Activated gamma-delta T cell treated with anti-CD3 and anti-CD28 coated beads, Interleukin-2, amount 50 U/mL, for 16 hours (primary cell): ENCODE results near the gene ABCC3.

Source experiments
- DNase-seq: peaks from one replicate; pipeline ENCODE4 v3.0.0-alpha.2; 2020; ENCODE audit warnings: low read depth

ABCC3 gene

DNA sequence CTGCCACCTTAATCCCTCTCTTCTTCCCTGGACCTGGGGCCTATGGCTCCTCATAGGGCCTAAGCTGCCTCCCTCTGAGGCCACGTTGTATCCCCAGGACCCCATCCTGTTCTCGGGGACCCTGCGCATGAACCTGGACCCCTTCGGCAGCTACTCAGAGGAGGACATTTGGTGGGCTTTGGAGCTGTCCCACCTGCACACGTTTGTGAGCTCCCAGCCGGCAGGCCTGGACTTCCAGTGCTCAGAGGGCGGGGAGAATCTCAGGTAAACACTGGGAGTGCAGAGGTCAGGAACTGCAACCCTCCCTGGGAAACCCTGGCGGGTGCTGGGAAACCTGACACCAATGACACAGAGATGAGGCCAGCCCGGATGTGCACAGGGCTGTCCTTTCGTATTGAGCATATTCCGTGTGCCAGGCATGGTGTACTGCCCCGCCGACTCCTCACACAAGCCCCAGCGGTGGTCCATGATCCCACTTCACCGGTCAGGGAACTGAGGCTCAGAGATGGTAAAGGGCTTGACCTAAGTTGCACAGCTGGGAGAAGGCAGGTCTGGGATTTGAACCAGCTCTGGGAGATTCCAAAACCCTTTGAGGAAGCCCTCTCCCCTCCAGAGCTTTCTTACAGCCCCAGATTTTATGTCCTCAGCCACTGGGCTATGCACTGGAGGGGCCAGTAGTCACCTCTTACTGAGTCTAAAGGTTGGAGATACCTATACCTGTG, 50.1 kb downstream of the ABCC3 start:
- no peak for DNase-seq

DNA sequence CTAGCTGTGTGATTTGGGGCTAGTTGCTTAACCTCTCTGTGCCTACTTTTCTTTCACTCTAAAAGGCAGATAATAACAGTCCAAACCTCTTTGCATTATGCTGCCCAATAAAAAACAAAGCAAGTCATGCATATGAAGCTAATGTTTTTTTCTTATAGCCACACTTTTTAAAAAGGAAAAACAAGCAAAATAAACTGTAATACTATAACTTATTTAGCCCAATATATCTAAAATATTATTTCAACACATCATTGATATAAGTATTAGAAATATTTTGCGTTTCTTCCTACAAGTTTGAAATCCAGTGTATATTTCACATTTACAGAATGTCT, 50.6 kb downstream of the ABCC3 start:
- DNase-seq = no peak

DNA sequence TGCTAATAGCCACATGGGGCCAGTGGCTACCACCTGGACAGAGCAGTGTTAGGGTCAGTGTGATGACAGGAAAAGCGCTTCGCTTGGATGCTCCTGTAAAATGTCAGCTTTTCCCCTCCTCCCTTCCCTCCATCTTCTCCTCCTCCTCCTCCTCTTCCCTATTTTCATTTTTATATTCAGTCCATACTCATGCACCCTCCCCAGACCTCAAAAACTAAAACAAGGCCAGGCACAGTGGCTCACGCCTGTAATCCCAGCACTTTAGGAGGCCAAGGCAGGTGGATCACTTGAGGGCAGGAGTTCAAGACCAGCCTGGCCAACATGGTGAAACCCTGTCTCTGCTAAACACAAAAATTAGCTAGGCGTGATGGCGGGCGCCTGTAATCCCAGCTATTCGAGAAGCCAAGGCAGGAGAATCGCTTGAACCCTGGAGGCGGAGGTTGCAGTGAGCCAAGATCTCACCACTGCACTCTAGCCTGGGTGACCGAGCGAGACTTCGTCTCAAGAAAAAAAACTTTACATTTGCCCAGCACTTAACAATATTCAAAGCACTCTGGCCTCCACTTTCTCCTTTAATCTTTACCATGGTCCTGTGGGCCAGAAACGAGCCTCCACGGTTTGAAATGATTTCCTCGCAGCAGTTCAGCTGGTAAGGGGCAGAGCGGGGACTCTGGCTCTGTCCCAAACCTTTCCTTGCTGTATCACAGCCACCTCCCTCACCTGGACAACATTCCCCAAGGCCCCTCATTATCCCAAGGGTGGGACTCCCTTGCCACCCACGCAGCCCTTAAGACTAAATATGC, 51.2 kb downstream of the ABCC3 start:
- no peak for DNase-seq

DNA sequence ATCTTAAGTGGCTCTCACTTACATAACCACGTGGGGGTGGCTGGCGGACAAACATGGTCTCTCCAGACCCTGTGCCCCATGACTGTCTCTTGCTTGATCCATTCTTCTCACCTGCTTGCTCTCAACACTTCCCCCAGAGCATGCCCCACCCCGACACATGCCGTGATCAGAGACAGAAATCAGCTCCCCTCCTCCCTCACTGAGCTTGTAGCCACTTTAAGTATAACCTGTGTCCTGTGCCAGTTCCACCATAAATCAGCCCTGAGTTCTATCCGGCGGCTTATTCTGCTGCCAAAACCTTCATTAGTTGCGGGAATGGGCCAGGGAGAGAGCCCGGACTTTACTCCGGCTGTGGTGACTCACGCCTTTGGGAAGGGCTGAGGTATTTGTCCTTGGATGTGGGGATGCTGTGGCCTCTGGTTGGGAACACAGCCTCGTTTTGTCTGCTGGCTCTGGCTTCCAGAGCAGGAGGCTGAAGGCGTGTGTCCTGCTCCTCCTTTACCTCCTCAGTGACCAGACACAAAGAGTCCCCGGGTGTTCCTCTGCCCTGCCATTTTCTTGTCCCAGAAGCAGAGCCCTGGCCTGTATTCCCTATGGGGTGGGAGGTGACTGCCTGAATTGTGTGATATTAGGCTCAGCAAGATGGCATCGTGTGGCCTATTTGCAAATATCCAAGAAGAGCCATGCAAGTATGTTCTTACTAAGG, 52.0 kb downstream of the ABCC3 start:
- no peak for DNase-seq

DNA sequence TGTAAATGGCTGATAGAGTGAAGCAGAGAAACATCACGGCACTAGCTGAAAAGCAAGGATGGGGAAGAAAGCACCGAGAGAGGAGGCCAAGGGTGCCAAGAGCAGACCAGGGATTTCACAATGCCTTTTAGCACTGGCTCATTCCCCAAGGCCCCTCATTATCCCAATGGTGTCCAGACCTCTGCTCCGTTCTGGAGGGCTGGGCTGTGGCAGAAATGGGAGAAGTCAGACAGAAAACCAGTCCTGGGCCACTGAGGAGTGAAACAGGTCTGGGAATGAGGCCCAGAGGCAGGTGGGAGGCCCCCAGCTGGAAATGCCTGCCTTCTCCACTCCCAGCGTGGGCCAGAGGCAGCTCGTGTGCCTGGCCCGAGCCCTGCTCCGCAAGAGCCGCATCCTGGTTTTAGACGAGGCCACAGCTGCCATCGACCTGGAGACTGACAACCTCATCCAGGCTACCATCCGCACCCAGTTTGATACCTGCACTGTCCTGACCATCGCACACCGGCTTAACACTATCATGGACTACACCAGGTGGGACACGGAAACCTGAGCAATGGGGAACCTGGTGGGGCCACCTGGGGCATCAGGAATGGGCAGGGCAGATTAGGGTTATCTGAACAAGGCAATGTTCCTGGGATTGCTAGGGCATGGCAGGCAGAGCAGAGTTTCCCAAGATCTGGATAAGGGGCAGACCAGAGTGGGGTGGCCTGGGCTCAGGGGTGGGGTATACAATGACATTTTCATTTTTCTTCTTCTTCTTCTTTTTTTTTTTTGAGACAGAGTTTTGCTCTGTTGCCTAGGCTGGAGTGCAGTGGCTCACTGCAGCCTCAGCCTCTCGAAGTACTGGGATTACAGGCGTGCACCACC, 52.8 kb downstream of the ABCC3 start:
- no peak for DNase-seq

DNA sequence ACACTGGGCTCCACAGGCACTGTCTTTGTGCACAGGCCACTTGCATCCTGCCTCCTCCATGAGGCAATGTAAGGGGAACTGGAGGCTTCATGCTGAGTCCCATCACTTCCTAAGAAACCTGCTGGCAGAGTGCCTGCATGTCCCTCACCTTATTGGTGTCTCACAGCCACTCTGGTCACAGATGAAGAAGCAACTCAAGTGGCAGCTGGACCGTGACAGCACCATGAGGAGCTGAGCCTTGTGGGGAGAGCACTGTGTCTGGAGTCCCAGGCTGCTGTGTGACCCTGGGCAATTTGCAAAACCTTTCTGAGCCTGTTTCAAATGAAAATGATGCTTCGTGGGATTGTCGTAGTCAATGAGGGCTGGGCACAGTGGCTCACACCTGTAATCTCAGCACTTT, 53.6 kb downstream of the ABCC3 start:
- DNase-seq = no peak

DNA sequence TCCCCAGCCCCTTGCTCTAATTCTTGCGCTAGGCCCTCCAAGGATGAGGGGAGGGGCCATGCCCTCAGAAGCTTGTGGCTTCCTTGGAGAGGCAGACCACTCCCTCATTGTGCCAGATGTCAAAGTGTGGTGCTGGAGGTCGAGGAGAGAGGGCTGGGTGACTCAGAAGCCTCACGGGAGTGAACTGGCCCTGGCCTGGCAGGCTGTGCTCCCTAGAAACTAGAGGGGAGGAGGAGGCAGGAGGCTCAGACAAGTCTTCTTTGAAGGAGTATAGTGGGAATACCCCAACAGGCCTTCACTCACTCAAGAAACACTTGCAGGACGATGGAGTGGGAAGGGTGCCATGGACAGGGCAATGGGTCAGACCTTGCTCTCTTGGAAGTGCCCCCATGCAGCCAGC, 54.6 kb downstream of the ABCC3 start:
- no peak for DNase-seq

DNA sequence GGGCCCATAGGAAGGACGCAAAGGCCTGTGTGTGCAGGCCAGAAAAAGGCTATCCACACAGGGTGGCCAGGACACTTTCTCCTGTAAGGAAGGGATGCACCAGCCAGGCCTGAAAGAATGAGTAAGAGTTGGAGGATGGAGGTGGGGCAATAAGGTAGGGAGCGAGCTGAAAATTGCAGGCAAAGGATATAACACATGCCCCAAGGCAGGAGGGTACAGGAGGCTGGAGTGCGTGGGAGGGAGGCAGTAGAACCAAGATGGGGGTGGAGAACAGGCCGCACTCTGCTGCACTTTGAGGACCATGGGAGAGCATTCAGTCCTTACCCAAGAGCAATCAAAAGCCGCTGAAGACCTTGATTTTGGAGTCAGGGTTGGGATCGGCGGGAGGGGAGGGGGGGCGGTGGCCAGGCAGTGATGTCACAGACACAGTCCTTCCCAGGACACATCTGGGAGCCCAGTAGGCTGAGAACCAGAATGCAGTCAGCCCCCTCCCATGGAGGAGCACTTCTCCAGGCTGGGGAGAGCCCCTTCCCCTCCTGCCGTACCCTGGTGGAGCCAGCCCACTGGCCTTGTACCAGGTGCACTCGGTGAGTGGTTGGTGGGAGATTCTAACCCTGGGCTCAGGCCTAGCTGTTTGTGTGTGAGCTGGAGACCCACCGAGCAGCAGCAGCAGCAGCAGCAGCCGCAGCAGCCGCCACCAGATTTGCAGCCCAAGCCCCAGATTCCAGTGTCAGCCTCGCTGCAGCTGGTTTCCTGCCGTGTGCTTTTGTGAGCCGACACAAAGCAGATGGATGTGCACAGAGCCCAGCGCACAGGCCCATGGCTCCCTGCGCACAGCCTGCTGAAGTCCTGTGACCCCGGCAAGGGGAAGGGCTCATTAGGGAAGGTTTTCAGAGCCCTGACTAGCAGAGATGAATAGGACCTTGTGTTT, 55.5 kb downstream of the ABCC3 start:
- DNase-seq = no peak

DNA sequence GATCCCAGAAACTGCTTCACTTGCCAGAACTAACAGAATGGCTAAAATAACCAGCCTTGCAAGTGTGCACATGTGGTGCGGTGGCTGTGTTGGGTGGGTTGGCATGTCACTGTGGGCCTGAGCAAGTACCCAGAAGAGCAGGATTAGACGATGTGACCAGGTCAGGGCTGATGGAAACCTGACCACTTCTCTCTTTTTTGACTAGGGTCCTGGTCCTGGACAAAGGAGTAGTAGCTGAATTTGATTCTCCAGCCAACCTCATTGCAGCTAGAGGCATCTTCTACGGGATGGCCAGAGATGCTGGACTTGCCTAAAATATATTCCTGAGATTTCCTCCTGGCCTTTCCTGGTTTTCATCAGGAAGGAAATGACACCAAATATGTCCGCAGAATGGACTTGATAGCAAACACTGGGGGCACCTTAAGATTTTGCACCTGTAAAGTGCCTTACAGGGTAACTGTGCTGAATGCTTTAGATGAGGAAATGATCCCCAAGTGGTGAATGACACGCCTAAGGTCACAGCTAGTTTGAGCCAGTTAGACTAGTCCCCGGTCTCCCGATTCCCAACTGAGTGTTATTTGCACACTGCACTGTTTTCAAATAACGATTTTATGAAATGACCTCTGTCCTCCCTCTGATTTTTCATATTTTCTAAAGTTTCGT, 56.3 kb downstream of the ABCC3 start:
- no peak for DNase-seq

DNA sequence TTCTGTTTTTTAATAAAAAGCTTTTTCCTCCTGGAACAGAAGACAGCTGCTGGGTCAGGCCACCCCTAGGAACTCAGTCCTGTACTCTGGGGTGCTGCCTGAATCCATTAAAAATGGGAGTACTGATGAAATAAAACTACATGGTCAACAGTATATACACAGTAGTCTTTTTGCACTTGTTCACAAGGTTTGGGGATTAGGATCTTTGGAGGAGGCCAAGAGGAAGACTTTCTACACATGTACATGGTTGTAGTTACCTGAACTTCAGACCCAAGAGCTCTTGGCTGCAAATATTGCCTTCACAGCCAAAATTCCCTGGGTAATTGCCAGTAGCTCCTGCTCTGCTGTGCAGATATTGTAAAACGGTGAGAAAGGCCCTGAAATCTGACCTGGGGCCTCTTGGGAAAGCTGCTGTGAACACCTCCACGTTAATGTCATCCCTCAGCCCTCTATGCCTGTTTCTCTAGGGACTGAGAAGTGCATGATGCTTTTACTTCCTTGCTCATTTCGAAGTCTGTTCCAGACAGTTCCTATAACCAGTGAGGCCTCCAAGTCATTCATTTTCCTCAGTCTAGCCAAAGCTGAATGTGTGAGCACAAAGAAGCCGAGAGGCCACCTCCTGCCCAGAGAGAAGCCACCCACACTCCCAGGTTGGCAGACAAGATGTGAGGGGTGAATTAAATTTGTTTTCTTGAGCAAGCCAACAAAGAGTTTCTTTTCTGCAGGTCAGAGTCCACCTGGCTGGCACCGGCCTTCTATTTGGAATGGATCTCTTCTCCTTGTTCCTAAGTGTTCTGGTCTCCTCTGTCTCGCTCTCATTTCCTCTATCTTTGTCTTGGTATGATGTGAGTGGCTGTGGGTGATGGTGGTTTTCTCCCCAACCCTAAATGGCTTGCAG, 57.1 kb downstream of the ABCC3 start:
- DNase-seq = no peak

DNA sequence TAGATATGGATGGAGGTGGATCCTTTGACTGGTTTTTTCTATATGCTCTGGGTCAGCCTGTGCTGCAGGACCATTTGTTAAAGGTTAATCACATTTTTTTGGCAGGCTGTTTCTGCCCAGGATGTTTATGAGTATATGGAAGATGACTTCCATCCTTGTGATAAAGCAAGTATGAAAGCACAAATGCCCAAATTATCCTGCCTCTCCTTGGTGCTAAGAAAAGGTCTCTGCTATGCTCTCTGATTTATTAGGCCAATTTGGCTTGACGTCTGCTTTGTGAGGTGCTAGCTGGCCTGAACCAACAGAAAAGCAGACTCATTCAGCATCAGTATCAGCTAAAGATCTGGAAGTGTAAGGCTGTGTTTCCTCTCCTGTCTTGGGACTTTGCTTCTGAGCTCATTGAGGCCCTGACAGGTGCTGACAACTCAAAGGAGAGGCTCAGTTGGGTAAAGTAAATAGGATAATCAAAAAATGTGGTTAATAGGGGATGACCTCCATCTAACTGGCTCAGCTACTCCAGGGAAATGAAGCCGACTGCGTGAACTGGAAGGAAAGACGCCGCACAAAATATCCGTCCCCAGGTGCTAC, 57.9 kb downstream of the ABCC3 start:
- no peak for DNase-seq

DNA sequence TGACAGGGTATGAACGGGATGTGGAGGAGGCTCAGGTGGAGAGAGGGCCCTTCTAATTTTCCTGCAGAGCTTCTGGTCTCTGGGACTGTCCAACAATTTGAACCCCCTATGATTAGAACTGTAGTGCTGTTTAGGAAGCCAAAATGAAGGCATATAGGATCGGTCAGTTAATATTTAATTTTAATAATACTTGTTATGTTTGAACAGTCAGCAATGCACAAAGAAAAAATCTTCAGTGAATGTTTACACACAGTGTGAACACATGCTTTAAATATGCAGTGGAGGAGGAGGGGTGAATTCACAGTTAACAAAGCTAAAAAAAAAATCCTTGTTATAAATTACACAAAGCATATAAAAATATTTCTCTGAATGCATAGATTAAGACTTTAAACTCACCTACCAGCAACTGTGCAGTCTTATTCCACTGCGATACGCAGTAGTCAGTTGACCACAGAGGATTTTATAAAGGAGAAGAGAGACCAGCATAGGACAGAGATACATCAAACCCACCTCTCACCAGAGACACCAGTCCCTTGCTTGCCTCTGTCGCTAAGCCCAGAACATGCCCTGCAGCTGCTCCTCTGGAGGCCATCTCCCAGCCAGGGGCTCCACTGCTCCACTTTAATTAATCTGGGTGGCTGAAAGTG, 58.5 kb downstream of the ABCC3 start:
- DNase-seq = no peak

DNA sequence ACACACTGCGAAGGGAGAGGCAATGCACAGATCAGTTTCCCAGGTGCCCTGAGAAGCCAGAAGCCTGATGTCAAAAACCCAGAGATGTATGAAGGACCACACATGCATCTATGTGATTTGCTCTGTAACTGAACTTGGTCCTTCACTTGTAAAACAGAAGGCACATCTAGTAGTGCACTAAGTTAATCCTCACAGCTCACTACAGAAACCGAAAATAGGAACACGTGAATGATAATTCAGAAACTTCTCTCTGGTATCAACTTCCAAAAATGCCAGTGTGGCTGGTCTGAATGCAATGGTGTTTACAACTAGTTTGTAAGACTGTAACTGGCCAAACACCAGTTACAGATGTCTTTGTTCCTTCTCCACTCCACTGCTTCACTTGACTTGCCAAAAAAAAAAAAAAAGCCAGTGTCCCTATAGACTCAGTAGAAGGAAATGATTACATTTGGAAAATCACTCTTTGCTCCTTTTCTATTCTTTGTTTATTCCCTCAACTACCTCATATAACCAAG, 61.7 kb downstream of the ABCC3 start:
- no peak for DNase-seq

DNA sequence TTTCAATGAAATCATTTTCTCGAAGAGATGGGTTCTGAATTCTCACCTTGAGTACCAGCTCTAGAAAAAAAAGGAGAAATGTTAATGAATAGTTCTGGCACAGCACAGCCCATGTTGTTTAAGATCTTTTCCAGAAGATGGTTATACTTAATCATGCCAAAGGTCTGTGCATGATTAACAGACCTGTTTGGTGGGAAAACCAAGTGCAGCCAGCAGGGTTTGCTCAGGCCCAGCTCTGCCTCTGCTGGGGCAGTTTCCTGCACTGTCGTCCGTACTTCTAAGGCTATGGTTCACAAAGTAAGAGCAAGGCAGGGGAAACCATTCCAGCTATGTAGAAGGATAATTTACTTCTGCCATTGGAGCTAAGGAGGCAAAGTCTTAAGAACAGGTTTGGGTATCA, 62.4 kb downstream of the ABCC3 start:
- DNase-seq = no peak

DNA sequence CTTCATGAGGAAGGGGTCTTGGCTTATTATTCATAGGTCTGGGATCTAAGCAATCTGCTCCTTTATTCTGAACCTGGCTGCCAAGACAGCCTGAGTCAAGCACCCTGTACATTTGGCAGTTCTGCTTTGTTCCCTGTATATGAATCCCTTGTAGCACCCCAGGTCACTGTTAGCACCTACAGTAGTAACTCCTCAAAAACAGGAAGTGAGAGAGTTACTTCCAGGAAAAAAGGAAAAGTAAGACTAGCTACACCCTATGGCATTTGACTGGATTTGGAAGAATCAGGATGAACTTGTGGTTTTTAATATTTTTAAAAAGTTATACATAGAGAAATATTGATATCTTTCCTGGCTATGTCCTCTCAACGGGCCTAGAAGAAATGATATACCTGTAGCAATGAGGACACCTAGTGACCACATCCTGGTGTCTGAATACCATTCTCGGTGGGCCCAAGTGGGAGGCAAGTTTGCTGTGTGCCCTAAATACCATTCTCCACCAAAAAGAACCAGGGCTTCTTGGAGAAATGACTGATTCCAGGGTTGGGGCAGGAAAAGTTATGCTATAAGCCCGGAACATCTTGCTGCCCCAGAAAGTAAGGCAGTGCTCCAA, 63.1 kb downstream of the ABCC3 start:
- DNase-seq = no peak

DNA sequence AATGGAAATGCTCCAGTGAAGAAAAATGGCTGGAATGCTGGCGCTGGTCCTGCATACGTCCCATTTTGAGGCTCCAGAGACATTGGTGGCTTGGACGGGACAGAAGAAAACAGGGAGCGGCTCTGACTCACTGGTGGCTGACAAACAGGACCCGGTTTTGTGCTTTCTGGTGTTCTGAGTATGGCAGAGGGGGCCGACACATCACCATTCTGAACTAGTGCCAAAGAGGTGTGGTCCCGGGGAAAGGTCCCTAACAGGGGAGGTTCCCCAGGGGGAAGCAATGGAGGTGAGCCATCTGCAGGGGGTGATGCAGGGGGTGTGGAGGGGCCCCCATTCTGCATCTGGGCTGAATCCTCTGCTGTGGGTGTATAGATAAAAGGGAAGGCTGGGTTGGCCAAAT, 64.7 kb downstream of the ABCC3 start:
- DNase-seq = no peak

DNA sequence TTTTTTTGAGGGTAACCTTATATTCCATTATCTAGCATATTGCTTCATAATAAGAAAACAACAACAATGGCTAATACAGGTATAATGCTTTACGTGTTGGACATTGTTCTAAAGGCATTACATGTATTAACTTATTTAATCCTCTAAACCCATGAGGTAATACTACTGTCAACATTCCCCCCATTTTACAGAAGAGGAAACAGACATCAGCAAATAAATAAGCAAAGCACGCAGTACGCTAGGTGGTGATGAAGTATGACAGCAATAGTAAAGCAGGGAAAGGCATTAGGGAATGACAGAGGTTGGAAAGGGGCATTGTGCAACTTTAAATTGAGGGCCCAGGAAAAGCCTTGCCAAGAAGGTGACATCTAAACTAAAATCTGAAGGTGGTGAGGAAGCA, 68.5 kb downstream of the ABCC3 start:
- DNase-seq = no peak
